Measurements from ENCODE around the gene NMBR. TPM values are rescaled to one million over a fixed set of nuclear protein-coding genes. Genes with fewer than 3 reads are reported as not detected.
"Not testable (repeated sequence)": the region's sequence is repeated elsewhere in the genome, so short reads cannot be mapped to it uniquely, and the experiment has no call there.

NMBR gene
- total RNA-seq, 1 donor from 2014 or later = not detected

DNA sequence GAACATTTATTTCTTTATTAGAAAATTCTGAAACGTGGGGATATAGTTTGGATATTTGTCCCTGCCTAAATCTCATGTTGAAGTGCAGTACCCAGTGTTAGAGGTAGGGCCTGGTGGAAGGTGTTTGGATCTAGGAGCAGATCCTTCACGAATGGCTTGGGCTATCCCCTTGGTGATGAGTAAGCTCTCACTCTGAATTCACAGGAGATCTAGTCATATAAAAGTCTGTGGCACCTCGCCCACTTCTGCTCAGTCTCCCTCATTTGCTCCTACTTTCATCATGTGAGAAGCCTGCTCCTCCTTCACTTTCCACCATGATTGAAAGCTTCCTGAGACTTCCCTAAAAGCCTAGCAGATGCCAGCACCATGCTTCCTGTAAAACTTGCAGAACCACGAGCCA lies 111.0 kb downstream of the NMBR start:
- Histone ChIP-seq H3K4me1 (ENCODE audit: control insufficient read depth in 3 of 3, insufficient read depth in 3 of 3, low read length in 3 of 3) (no peaks in the 10 kb centered on the region), H3K27me3 (ENCODE audit: control insufficient read depth in 3 of 3, insufficient read depth in 3 of 3, low read length in 3 of 3) (no peaks in the 10 kb centered on the region), H3K9ac (ENCODE audit: low read depth in 1 of 3, low read length in 3 of 3) (no peak overlapping the region), H3K9me3 (ENCODE audit: control insufficient read depth in 3 of 3, low read length in 3 of 3) (no peaks in the 10 kb centered on the region), H3K27ac (ENCODE audit: low read depth, low read length) (no peak overlapping the region), H3K4me3 (ENCODE audit: low read length in 3 of 3) (no peak overlapping the region), H3K36me3 (ENCODE audit: control insufficient read depth in 3 of 3, insufficient read depth in 3 of 3, low read length in 3 of 3) (no peaks in the 10 kb centered on the region)

DNA sequence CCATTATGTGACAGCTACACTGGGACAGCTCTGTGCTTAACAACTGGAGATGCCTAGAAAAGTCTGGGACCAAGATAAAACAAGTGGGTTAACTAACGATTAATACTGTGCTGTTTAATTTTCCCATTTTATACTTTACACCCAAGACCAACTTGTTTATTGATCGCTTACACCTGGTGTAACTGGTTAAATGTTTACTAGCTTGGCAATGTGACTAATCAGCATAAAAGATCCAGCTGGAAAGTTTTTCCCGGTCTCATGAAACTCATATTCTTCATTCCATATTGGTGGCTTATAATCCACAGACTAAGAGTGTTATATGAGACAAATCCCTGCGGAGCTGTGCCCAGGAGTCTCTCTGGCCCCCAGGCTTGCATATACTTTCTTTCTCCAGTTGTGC lies 115.9 kb downstream of the NMBR start:
- H3K9me3 ChIP-seq (ENCODE audit: control insufficient read depth in 3 of 3, low read length in 3 of 3) = no peaks in the 10 kb centered on the region
- no peak overlapping the region for H3K27ac ChIP-seq (ENCODE audit: low read depth, low read length)
- H3K4me3 ChIP-seq (ENCODE audit: low read length in 3 of 3) = no peak overlapping the region
- no peaks in the 10 kb centered on the region for H3K27me3 ChIP-seq (ENCODE audit: control insufficient read depth in 3 of 3, insufficient read depth in 3 of 3, low read length in 3 of 3)
- H3K36me3 ChIP-seq (ENCODE audit: control insufficient read depth in 3 of 3, insufficient read depth in 3 of 3, low read length in 3 of 3) = no peaks in the 10 kb centered on the region
- no peak overlapping the region for H3K9ac ChIP-seq (ENCODE audit: low read depth in 1 of 3, low read length in 3 of 3)
- no peaks in the 10 kb centered on the region for H3K4me1 ChIP-seq (ENCODE audit: control insufficient read depth in 3 of 3, insufficient read depth in 3 of 3, low read length in 3 of 3)

DNA sequence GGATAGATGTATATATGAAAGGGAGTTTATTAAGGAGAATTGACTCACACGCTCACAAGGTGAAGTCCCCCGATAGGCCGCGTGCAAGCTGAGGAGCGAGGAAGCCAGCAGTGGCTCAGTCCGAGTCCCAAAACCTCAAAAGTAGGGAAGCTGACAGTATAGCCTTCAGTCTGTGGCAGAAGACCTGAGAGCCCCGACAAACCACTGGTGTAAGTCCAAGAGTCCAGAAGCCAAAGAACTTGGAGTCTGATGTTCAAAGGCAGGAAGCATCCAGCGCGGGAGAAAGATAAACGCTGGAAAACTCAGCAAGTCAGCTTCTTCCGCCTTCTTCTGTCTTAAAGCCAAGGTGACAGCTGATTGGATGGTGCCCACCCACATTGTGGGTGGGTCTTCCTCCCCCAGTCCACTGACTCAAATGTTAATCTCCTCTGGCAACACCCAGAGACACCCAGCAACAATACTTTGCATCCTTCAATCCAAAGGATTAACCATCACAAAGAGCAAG lies 116.8 kb downstream of the NMBR start:
- Histone ChIP-seq H3K4me1 (ENCODE audit: control insufficient read depth in 3 of 3, insufficient read depth in 3 of 3, low read length in 3 of 3) (no peaks in the 10 kb centered on the region), H3K9ac (ENCODE audit: low read depth in 1 of 3, low read length in 3 of 3) (no peak overlapping the region), H3K4me3 (ENCODE audit: low read length in 3 of 3) (no peak overlapping the region), H3K9me3 (ENCODE audit: control insufficient read depth in 3 of 3, low read length in 3 of 3) (no peaks in the 10 kb centered on the region), H3K27ac (ENCODE audit: low read depth, low read length) (no peak overlapping the region), H3K36me3 (ENCODE audit: control insufficient read depth in 3 of 3, insufficient read depth in 3 of 3, low read length in 3 of 3) (no peaks in the 10 kb centered on the region), H3K27me3 (ENCODE audit: control insufficient read depth in 3 of 3, insufficient read depth in 3 of 3, low read length in 3 of 3) (no peaks in the 10 kb centered on the region)

DNA sequence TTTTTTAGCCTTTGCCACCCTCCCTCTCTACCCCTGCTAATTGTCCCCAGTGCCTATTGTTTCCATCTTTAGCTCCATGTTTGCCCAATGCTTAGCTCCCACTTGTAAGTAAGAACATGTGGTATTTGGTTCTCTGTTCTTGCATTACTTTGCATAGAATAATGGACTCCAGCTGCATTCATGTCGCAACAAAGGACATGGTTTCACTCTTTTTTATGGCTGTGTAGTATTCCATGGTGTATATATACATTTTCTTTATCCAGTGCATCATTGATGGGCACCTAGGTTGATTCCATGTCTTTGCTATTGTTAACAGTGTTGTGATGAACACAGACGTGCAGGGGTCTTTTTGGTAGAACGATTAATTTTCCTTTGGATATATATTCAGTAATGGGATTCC lies 118.4 kb downstream of the NMBR start:
- no peaks in the 10 kb centered on the region for H3K9me3 ChIP-seq (ENCODE audit: control insufficient read depth in 3 of 3, low read length in 3 of 3)
- no peaks in the 10 kb centered on the region for H3K4me1 ChIP-seq (ENCODE audit: control insufficient read depth in 3 of 3, insufficient read depth in 3 of 3, low read length in 3 of 3)
- no peak overlapping the region for H3K27ac ChIP-seq (ENCODE audit: low read depth, low read length)
- H3K4me3 ChIP-seq (ENCODE audit: low read length in 3 of 3) = no peak overlapping the region
- no peaks in the 10 kb centered on the region for H3K36me3 ChIP-seq (ENCODE audit: control insufficient read depth in 3 of 3, insufficient read depth in 3 of 3, low read length in 3 of 3)
- no peak overlapping the region for H3K9ac ChIP-seq (ENCODE audit: low read depth in 1 of 3, low read length in 3 of 3)
- no peaks in the 10 kb centered on the region for H3K27me3 ChIP-seq (ENCODE audit: control insufficient read depth in 3 of 3, insufficient read depth in 3 of 3, low read length in 3 of 3)

DNA sequence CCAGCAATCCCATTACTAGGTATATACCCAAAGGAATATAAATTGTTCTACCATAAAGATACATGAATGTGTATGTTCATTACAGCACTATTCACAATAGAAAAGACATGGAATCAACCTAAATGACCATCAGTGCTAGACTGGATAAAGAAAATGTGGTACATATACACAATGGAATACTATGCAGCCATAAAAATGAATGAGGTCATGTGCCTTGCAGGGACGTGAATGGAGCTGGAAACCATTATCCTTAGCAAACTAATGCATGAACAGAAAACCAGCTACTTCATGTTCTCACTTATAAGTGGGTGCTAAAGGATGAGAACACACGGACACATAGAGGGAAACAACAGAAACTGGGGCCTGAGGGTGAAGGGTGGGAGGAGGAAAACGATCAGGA lies 119.1 kb downstream of the NMBR start:
- H3K27me3 ChIP-seq (ENCODE audit: control insufficient read depth in 3 of 3, insufficient read depth in 3 of 3, low read length in 3 of 3); H3K27ac ChIP-seq (ENCODE audit: low read depth, low read length); H3K4me3 ChIP-seq (ENCODE audit: low read length in 3 of 3); H3K9ac ChIP-seq (ENCODE audit: low read depth in 1 of 3, low read length in 3 of 3); H3K9me3 ChIP-seq (ENCODE audit: control insufficient read depth in 3 of 3, low read length in 3 of 3); H3K4me1 ChIP-seq (ENCODE audit: control insufficient read depth in 3 of 3, insufficient read depth in 3 of 3, low read length in 3 of 3); H3K36me3 ChIP-seq (ENCODE audit: control insufficient read depth in 3 of 3, insufficient read depth in 3 of 3, low read length in 3 of 3): not testable (repeated sequence)

DNA sequence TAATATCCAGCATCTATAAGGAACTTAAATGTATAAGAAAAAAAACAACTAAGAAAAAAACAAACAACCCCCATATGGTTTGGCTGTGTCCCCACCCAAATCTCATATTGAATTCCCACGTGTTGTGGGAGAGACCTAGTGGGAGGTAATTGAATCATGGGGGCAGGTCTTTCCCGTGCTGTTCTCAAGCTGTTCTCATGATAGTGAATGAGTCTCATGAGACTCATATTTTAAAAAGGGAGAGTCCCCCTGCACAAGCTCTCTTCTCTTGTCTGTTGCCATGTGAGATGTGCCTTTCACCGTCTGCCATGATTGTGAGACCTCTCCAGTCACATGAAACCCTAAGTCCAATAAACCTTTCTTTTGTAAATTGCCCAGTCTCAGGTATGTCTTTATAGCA lies 119.8 kb downstream of the NMBR start:
- no peaks in the 10 kb centered on the region for H3K36me3 ChIP-seq (ENCODE audit: control insufficient read depth in 3 of 3, insufficient read depth in 3 of 3, low read length in 3 of 3)
- H3K9me3 ChIP-seq (ENCODE audit: control insufficient read depth in 3 of 3, low read length in 3 of 3) = no peaks in the 10 kb centered on the region
- H3K27me3 ChIP-seq (ENCODE audit: control insufficient read depth in 3 of 3, insufficient read depth in 3 of 3, low read length in 3 of 3) = no peaks in the 10 kb centered on the region
- no peak overlapping the region for H3K27ac ChIP-seq (ENCODE audit: low read depth, low read length)
- H3K4me1 ChIP-seq (ENCODE audit: control insufficient read depth in 3 of 3, insufficient read depth in 3 of 3, low read length in 3 of 3) = no peaks in the 10 kb centered on the region
- no peak overlapping the region for H3K9ac ChIP-seq (ENCODE audit: low read depth in 1 of 3, low read length in 3 of 3)
- no peak overlapping the region for H3K4me3 ChIP-seq (ENCODE audit: low read length in 3 of 3)

DNA sequence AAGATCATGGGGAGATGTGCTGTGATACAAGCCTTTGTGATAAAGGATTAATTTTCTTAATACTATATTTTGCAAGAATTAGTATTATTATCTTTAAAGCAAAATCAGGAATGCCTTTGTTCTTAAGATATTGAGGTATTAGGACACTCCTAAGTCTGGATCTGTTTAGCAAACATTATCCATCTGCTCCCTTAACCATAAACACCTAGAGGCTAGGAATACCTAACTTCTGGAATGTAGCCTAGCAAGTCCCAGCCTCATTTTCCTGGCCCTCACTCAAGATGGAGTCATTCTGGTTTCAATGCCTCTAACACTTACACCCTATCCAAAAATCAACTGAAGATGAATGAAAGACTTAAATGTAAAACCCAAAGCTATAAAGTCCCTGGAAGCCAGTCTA lies 120.5 kb downstream of the NMBR start:
- no peaks in the 10 kb centered on the region for H3K36me3 ChIP-seq (ENCODE audit: control insufficient read depth in 3 of 3, insufficient read depth in 3 of 3, low read length in 3 of 3)
- H3K9me3 ChIP-seq (ENCODE audit: control insufficient read depth in 3 of 3, low read length in 3 of 3) = no peaks in the 10 kb centered on the region
- no peaks in the 10 kb centered on the region for H3K27me3 ChIP-seq (ENCODE audit: control insufficient read depth in 3 of 3, insufficient read depth in 3 of 3, low read length in 3 of 3)
- H3K4me1 ChIP-seq (ENCODE audit: control insufficient read depth in 3 of 3, insufficient read depth in 3 of 3, low read length in 3 of 3) = no peaks in the 10 kb centered on the region
- no peak overlapping the region for H3K9ac ChIP-seq (ENCODE audit: low read depth in 1 of 3, low read length in 3 of 3)
- H3K4me3 ChIP-seq (ENCODE audit: low read length in 3 of 3) = no peak overlapping the region
- H3K27ac ChIP-seq (ENCODE audit: low read depth, low read length) = no peak overlapping the region

Other genes with a start within 250 kb of the NMBR start
- gene GJE1, start 14.2 kb downstream of the NMBR start, total RNA-seq = not detected
- 20.9 TPM for gene VTA1, start 141 bp upstream of the NMBR start, total RNA-seq
- gene ADGRG6, start 154.9 kb upstream of the NMBR start, total RNA-seq = 26.1 TPM

All from skeletal muscle tissue (tissue), 4 donors.